Loucy (cell line): Measurements from ENCODE around the gene DNAJB8.

Experiments
- H2AFZ ChIP-seq: fragments of 200-600 bp; sonication (generic); 2 replicates; pipeline ENCODE4 v1.6.0; 2016; ENCODE audit warnings: antibody characterized with exemption, mild to moderate bottlenecking, low read length, moderate library complexity
- H3F3A ChIP-seq: fragments of 200-600 bp; 2 replicates; pipeline ENCODE4 v1.6.0; 2016; ENCODE audit warnings: antibody characterized with exemption, low read depth, mild to moderate bottlenecking
- H3K27me3 ChIP-seq: fragments of 200-600 bp; sonication (generic); 2 replicates; pipeline ENCODE4 v1.6.1; 2014; ENCODE audit warnings: low read length, mild to moderate bottlenecking; ENCODE audit not compliant: insufficient read depth, poor library complexity, severe bottlenecking
- H3K36me3 ChIP-seq: fragments of 200-600 bp; sonication (generic); 2 replicates; pipeline ENCODE4 v1.6.1; 2016; ENCODE audit warnings: low read length; ENCODE audit not compliant: insufficient read depth
- H3K4me1 ChIP-seq: fragments of 200-600 bp; sonication (generic); 2 replicates; pipeline ENCODE4 v1.5.1; 2014; ENCODE audit warnings: low read length, mild to moderate bottlenecking; ENCODE audit not compliant: insufficient read depth, poor library complexity, severe bottlenecking
- H3K4me2 ChIP-seq: fragments of 200-600 bp; sonication (generic); 2 replicates; pipeline ENCODE4 v1.6.0; 2014; ENCODE audit warnings: antibody characterized with exemption, low read length, low read depth, mild to moderate bottlenecking; ENCODE audit not compliant: poor library complexity, severe bottlenecking
- H3K4me3 ChIP-seq: fragments of 200-600 bp; sonication (generic); 2 replicates; pipeline ENCODE4 v1.5.1; 2014; ENCODE audit warnings: low read length, mild to moderate bottlenecking, mixed read lengths; ENCODE audit not compliant: poor library complexity, severe bottlenecking
- H3K79me2 ChIP-seq: fragments of 200-600 bp; sonication (generic); 2 replicates; pipeline ENCODE4 v1.6.1; 2014; ENCODE audit warnings: low read length; ENCODE audit not compliant: insufficient read depth
- H3K9ac ChIP-seq: fragments of 200-600 bp; sonication (generic); 2 replicates; pipeline ENCODE4 v1.6.0; 2014; ENCODE audit warnings: mild to moderate bottlenecking, low read depth, low read length, moderate library complexity; ENCODE audit not compliant: poor library complexity, severe bottlenecking
- H3K9me2 ChIP-seq: fragments of 200-600 bp; sonication (generic); replicated peaks from 2 replicates; pipeline ENCODE4 v1.6.1; 2016; ENCODE audit warnings: low read depth, low read length, mixed read lengths
- H3K9me3 ChIP-seq: fragments of 200-600 bp; sonication (generic); 2 replicates; pipeline ENCODE4 v1.6.1; 2014; ENCODE audit warnings: mild to moderate bottlenecking, antibody characterized with exemption, low read length, low read depth; ENCODE audit not compliant: insufficient read depth
- H4K20me1 ChIP-seq: fragments of 200-600 bp; sonication (generic); 2 replicates; pipeline ENCODE4 v1.6.0; 2014; ENCODE audit warnings: antibody characterized with exemption, low read length, mild to moderate bottlenecking; ENCODE audit not compliant: insufficient read depth, poor library complexity, severe bottlenecking
- CTCF ChIP-seq: fragments of 200-600 bp; sonication (generic); conservative IDR thresholded peaks from 2 replicates; pipeline ENCODE4 v1.5.1; 2014; ENCODE audit warnings: mild to moderate bottlenecking, antibody characterized with exemption, low read length
- EZH2phosphoT487 ChIP-seq: fragments of 200-600 bp; IDR thresholded peaks from 2 replicates; pipeline ENCODE4 v1.6.1; 2018; ENCODE audit warnings: antibody characterized with exemption, mild to moderate bottlenecking, moderate library complexity, borderline replicate concordance

The DNAJB8 gene

DNA sequence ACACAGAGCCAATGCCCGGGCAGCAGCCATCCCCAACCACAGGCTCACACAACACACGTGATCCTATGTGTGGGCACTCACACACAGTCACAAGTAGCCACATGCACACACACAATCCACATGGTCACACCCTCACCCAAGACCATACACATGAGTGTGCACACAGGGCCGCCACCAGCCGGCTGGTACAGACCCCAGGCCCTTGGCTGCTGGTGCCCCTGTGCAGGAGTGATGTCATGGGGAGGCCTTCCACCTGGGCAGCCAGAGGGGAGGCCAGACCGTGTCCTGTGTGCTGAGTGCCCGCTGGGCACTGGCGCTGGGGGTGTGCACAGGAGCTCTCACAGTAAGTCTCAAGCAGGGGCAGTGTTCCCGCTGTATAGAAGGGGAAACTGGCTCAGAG, 36.9 kb downstream of the DNAJB8 start:
- Histone ChIP-seq H3K4me3 (no peak overlapping the region), H3K4me1 (no peaks in the 10 kb centered on the region), H3F3A (no peaks in the 10 kb centered on the region), H3K79me2 (no peaks in the 10 kb centered on the region), H3K4me2 (no peak overlapping the region), H2AFZ (no peak overlapping the region), H3K9me3 (no peaks in the 10 kb centered on the region), H3K9me2 (no peaks in the 10 kb centered on the region), H4K20me1 (no peaks in the 10 kb centered on the region), H3K36me3 (no peaks in the 10 kb centered on the region), H3K27me3 (no peaks in the 10 kb centered on the region), H3K9ac (no peak overlapping the region)
- no peak for TF ChIP-seq CTCF
- TF ChIP-seq EZH2phosphoT487 = no peak

GRCh38 chr3:128429275-128429674, 37.4 kb downstream of the DNAJB8 start:
- no peak overlapping the region for H3K9ac ChIP-seq
- no peaks in the 10 kb centered on the region for H3K36me3 ChIP-seq
- no peaks in the 10 kb centered on the region for H3K9me3 ChIP-seq
- H4K20me1 ChIP-seq = no peaks in the 10 kb centered on the region
- no peak overlapping the region for H2AFZ ChIP-seq
- H3K27me3 ChIP-seq = no peaks in the 10 kb centered on the region
- H3K79me2 ChIP-seq = no peaks in the 10 kb centered on the region
- H3K4me1 ChIP-seq = no peaks in the 10 kb centered on the region
- no peak for TF ChIP-seq CTCF
- H3F3A ChIP-seq = no peaks in the 10 kb centered on the region
- H3K4me3 ChIP-seq = no peak overlapping the region
- H3K9me2 ChIP-seq = no peaks in the 10 kb centered on the region
- no peak overlapping the region for H3K4me2 ChIP-seq

GRCh38 chr3:128427872-128428822, 38.5 kb downstream of the DNAJB8 start:
- Histone ChIP-seq H3K9ac (no peak overlapping the region), H3K9me2 (no peaks in the 10 kb centered on the region), H3K79me2 (no peaks in the 10 kb centered on the region), H2AFZ (no peak overlapping the region), H3K4me1 (peaks cover 9% of the 10 kb centered on the region), H3K4me2 (no peak overlapping the region), H3K4me3 (no peak overlapping the region), H3K27me3 (no peaks in the 10 kb centered on the region), H3F3A (no peaks in the 10 kb centered on the region), H4K20me1 (no peaks in the 10 kb centered on the region), H3K9me3 (no peaks in the 10 kb centered on the region), H3K36me3 (no peaks in the 10 kb centered on the region)
- TF ChIP-seq CTCF = no peak
- TF ChIP-seq EZH2phosphoT487 = no peak
